Parathyroid adenoma (tissue), 2 donors: ENCODE results near the gene GK.

Source experiments
- H2AFZ ChIP-seq: fragments of 300-600 bp; sonication (generic); one replicate; pipeline ENCODE4 v1.7.0; 2017; ENCODE audit warnings: antibody characterized with exemption, mild to moderate bottlenecking
- H3K27ac ChIP-seq: fragments of 300-600 bp; sonication (generic); one replicate; pipeline ENCODE4 v1.7.0; 2017
- H3K27me3 ChIP-seq: fragments of 300-600 bp; sonication (generic); one replicate; pipeline ENCODE4 v1.7.0; 2017; ENCODE audit warnings: low read length; ENCODE audit not compliant: control insufficient read depth, insufficient read depth
- H3K36me3 ChIP-seq: fragments of 300-600 bp; sonication (generic); one replicate; pipeline ENCODE4 v1.7.0; 2017; ENCODE audit warnings: low read length; ENCODE audit not compliant: control insufficient read depth, insufficient read depth
- H3K4me1 ChIP-seq: fragments of 300-600 bp; sonication (generic); one replicate; pipeline ENCODE4 v1.7.0; 2017; ENCODE audit warnings: control low read depth
- H3K4me2 ChIP-seq: fragments of 300-600 bp; sonication (generic); one replicate; pipeline ENCODE4 v1.7.0; 2017; ENCODE audit warnings: low read length
- H3K4me3 ChIP-seq: fragments of 300-600 bp; sonication (generic); one replicate; pipeline ENCODE4 v1.7.0; 2017; ENCODE audit warnings: low read depth, low read length
- H3K79me2 ChIP-seq: fragments of 300-600 bp; sonication (generic); one replicate; pipeline ENCODE4 v1.7.0; 2017; ENCODE audit warnings: control low read depth
- H3K9ac ChIP-seq: fragments of 300-600 bp; sonication (generic); one replicate; pipeline ENCODE4 v1.7.0; 2017; ENCODE audit warnings: mild to moderate bottlenecking
- H3K9me3 ChIP-seq: fragments of 300-600 bp; sonication (generic); one replicate; pipeline ENCODE4 v1.7.0; 2017; ENCODE audit warnings: low read length; ENCODE audit not compliant: control insufficient read depth
- CTCF ChIP-seq: fragments of 300-600 bp; sonication (generic); IDR thresholded peaks from one replicate; pipeline ENCODE4 v1.7.0; 2017; ENCODE audit warnings: antibody characterized with exemption, mild to moderate bottlenecking
- donor health status: primary hyperparathyroidism.

GK gene

GRCh38 chrX:30673127-30673796 lies 20.0 kb downstream of the GK start:
- no peaks in the 10 kb centered on the region for H3K27me3 ChIP-seq
- H3K27ac ChIP-seq = no peak overlapping the region
- no peaks in the 10 kb centered on the region for H3K36me3 ChIP-seq
- no peaks in the 10 kb centered on the region for H3K9me3 ChIP-seq
- no peak overlapping the region for H2AFZ ChIP-seq
- no peaks in the 10 kb centered on the region for H3K79me2 ChIP-seq
- H3K4me3 ChIP-seq = peak overlapping the region; percentile 11
- TF ChIP-seq CTCF = no peak
- H3K4me2 ChIP-seq = peak overlapping the region; percentile 26
- H3K9ac ChIP-seq = no peak overlapping the region
- H3K4me1 ChIP-seq = no peaks in the 10 kb centered on the region

DNA sequence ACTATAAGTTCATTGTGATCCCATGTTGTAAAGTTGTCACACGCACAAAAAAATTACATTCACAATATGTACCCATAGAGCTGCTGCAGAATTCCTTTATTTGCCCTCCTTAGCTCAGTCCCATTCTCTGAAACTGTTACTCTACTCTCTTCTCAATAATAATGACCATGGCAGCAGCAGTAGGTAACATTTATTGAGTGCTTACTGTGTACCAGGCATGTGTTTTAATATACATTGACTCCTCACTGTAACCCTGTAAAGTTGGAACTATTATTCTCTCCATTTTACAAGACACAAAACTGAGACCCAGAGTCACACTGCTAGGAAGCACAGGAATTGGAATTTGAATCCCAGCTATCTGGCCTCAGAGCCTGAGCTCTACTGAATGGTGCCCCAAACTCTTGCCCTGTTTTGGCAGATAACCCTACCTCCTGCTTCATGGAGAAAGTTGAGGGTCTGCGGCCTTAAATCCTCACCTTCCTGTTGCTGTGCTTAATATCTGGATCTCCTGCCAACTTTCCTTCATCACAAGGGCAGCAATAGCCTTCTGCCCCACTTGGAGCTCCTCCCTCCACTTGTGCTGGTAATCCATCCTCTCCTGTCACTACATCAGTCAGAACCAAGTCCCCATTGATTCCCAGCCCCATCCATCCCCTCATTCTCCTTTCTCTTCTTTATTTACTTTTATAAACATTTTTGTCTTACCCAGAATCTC lies 20.8 kb downstream of the GK start:
- TF ChIP-seq CTCF = no peak

GRCh38 chrX:30674799-30675198 lies 21.6 kb downstream of the GK start:
- no peak overlapping the region for H3K4me2 ChIP-seq
- TF ChIP-seq CTCF = no peak
- H3K9me3 ChIP-seq = no peaks in the 10 kb centered on the region
- H3K36me3 ChIP-seq = no peaks in the 10 kb centered on the region
- H3K4me1 ChIP-seq = no peaks in the 10 kb centered on the region
- H3K4me3 ChIP-seq = no peak overlapping the region
- H3K27me3 ChIP-seq = no peaks in the 10 kb centered on the region
- H3K9ac ChIP-seq = no peak overlapping the region
- no peak overlapping the region for H3K27ac ChIP-seq
- no peaks in the 10 kb centered on the region for H3K79me2 ChIP-seq
- H2AFZ ChIP-seq = no peak overlapping the region

More for the DNA sequence above, 20.8 kb downstream of the GK start:
- no peak overlapping the region for H3K9ac ChIP-seq
- H2AFZ ChIP-seq = no peak overlapping the region
- no peaks in the 10 kb centered on the region for H3K9me3 ChIP-seq
- no peaks in the 10 kb centered on the region for H3K36me3 ChIP-seq
- H3K4me1 ChIP-seq = no peaks in the 10 kb centered on the region
- no peaks in the 10 kb centered on the region for H3K79me2 ChIP-seq
- H3K4me2 ChIP-seq = peak overlapping the region; percentile 26
- H3K27ac ChIP-seq = no peak overlapping the region
- no peak overlapping the region for H3K4me3 ChIP-seq
- H3K27me3 ChIP-seq = no peaks in the 10 kb centered on the region

DNA sequence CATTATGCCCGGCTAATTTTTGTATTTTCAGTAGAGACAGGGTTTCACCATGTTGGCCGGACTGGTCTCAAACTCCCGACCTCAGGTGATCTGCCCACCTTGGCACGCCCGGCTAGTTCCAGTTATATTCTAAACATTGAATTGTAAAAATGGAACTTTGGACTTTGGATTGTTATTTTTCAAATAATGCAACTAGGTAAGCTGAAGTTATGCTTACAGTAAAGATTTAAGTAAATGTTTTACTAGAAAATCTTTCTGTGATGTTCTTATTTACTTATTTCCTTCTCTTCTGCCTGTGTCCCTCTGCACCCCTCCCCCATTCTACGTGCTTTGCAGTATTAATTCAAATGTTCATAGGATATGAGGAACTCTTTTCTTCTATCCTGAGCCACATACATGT lies 26.1 kb downstream of the GK start:
- TF ChIP-seq CTCF = no peak
- no peak overlapping the region for H3K4me3 ChIP-seq
- H3K36me3 ChIP-seq = no peaks in the 10 kb centered on the region
- no peak overlapping the region for H2AFZ ChIP-seq
- no peak overlapping the region for H3K27ac ChIP-seq
- H3K79me2 ChIP-seq = no peaks in the 10 kb centered on the region
- H3K9ac ChIP-seq = no peak overlapping the region
- no peak overlapping the region for H3K4me2 ChIP-seq
- no peaks in the 10 kb centered on the region for H3K4me1 ChIP-seq
- H3K9me3 ChIP-seq = no peaks in the 10 kb centered on the region
- no peaks in the 10 kb centered on the region for H3K27me3 ChIP-seq
